Neuronal stem cell (in vitro differentiated cells): ENCODE data around the gene PTX4.

ENCODE experiments used
- DNase-seq: peaks from one replicate; pipeline ENCODE4 v3.0.0-alpha.2; 2013; ENCODE audit warnings: low spot score
- H2AFZ ChIP-seq: one replicate; pipeline ENCODE4 v1.6.1; 2013; ENCODE audit warnings: mild to moderate bottlenecking, low read length, inconsistent platforms
- H2AK5ac ChIP-seq: 2 replicates; pipeline ENCODE4 v1.6.1; 2013; ENCODE audit warnings: low read depth, mild to moderate bottlenecking, inconsistent platforms, low read length, moderate library complexity, mixed read lengths
- H2BK120ac ChIP-seq: 2 replicates; pipeline ENCODE4 v1.6.1; 2013; ENCODE audit warnings: low read depth, mild to moderate bottlenecking, inconsistent platforms, low read length, moderate library complexity, mixed read lengths
- H2BK12ac ChIP-seq: one replicate; pipeline ENCODE4 v1.6.1; 2013; ENCODE audit warnings: low read length, inconsistent platforms
- H2BK15ac ChIP-seq: 2 replicates; pipeline ENCODE4 v1.6.1; 2013; ENCODE audit warnings: mild to moderate bottlenecking, low read length, inconsistent platforms, mixed read lengths
- H2BK5ac ChIP-seq: one replicate; pipeline ENCODE4 v1.6.1; 2013; ENCODE audit warnings: inconsistent platforms, mild to moderate bottlenecking, low read length, moderate library complexity
- H3K14ac ChIP-seq: one replicate; pipeline ENCODE4 v1.6.1; 2013; ENCODE audit warnings: low read length, inconsistent platforms
- H3K18ac ChIP-seq: 2 replicates; pipeline ENCODE4 v1.6.1; 2013; ENCODE audit warnings: low read length, inconsistent platforms
- H3K23ac ChIP-seq: 2 replicates; pipeline ENCODE4 v1.6.1; 2013; ENCODE audit warnings: low read depth, mild to moderate bottlenecking, mixed read lengths, low read length, inconsistent platforms; ENCODE audit not compliant: poor library complexity
- H3K27ac ChIP-seq: replicated peaks from 3 replicates; pipeline ENCODE4 v1.5.1; 2013; ENCODE audit warnings: low read length, inconsistent platforms
- H3K27me3 ChIP-seq, 3 experiments: 2 replicates each; pipeline ENCODE4 v1.6.1; 2013; ENCODE audit warnings: low read length in 3 of 3, mild to moderate bottlenecking in 2 of 3, inconsistent platforms in 1 of 3, low read depth in 1 of 3, mixed read lengths in 1 of 3, moderate library complexity in 1 of 3; ENCODE audit not compliant: control insufficient read depth in 3 of 3, insufficient read depth in 3 of 3
- H3K36me3 ChIP-seq, 2 donors: replicated peaks in 1 of 2; 2 replicates each; pipeline ENCODE4 v1.6.1; 2013; ENCODE audit warnings: low read length in 2 of 2; ENCODE audit not compliant: control insufficient read depth in 2 of 2, insufficient read depth in 2 of 2
- H3K4ac ChIP-seq: 2 replicates; pipeline ENCODE4 v1.6.1; 2013; ENCODE audit warnings: inconsistent platforms, mild to moderate bottlenecking, low read length, moderate library complexity
- H3K4me1 ChIP-seq, 2 donors: 1 replicate in 1 of 2; 2 replicates in 1 of 2; pipeline ENCODE4 v1.6.1; 2013; ENCODE audit warnings: low read length in 2 of 2, low read depth in 1 of 2; ENCODE audit not compliant: control insufficient read depth in 2 of 2, insufficient read depth in 1 of 2
- H3K4me2 ChIP-seq: one replicate; pipeline ENCODE4 v1.6.1; 2013; ENCODE audit warnings: mild to moderate bottlenecking, low read length, inconsistent platforms; ENCODE audit not compliant: insufficient read depth, poor library complexity, severe bottlenecking
- H3K4me3 ChIP-seq, 2 donors: 2 replicates each; pipeline ENCODE4 v1.5.1; 2013; ENCODE audit warnings: low read length in 2 of 2, mild to moderate bottlenecking in 2 of 2, inconsistent platforms in 1 of 2, moderate library complexity in 1 of 2
- H3K79me1 ChIP-seq: one replicate; pipeline ENCODE4 v1.6.1; 2013; ENCODE audit warnings: low read depth, mild to moderate bottlenecking, inconsistent platforms, low read length, moderate library complexity
- H3K9ac ChIP-seq: one replicate; pipeline ENCODE4 v1.6.1; 2013; ENCODE audit warnings: mild to moderate bottlenecking, low read depth, low read length, inconsistent platforms; ENCODE audit not compliant: poor library complexity
- H3K9me3 ChIP-seq, 2 donors: replicated peaks in 1 of 2; 2 replicates each; pipeline versions ENCODE3 to v1.6.1; 2013; ENCODE audit warnings: low read length in 2 of 2, mild to moderate bottlenecking in 2 of 2, inconsistent platforms in 1 of 2, low read depth in 1 of 2, mixed read lengths in 1 of 2, moderate library complexity in 1 of 2; ENCODE audit not compliant: control insufficient read depth in 2 of 2, insufficient read depth in 1 of 2
- H4K8ac ChIP-seq: one replicate; pipeline ENCODE4 v1.6.1; 2013; ENCODE audit warnings: low read depth, mild to moderate bottlenecking, inconsistent platforms, low read length, moderate library complexity
- H4K91ac ChIP-seq: one replicate; pipeline ENCODE4 v1.6.1; 2013; ENCODE audit warnings: low read length, low read depth, mild to moderate bottlenecking, inconsistent platforms; ENCODE audit not compliant: poor library complexity
- WGBS, 2 donors: extraction: QIAGEN DNeasy Blood & Tissue Kit; methylation state at CpG; one replicate each; pipeline ENCODE4 v1.1.7; 2013; ENCODE audit warnings: missing lambda C conversion rate in 2 of 2, mixed read lengths in 1 of 2; ENCODE audit not compliant: insufficient read length in 2 of 2, insufficient replicate concordance in 1 of 2; ENCODE audit errors: extremely low coverage in 2 of 2; 5-methylcytosine and 5-hydroxymethylcytosine counted together

The PTX4 gene

GRCh38 chr16:1439058-1439698, 49.6 kb downstream of the PTX4 start:
- Histone ChIP-seq H3K9ac (peak overlapping the region; percentile 60), H3K4me2 (no peak overlapping the region), H2BK5ac (peak overlapping the region; percentile 39), H3K36me3 (no peaks in the 10 kb centered on the region), H3K4me3 (no peak overlapping the region), H2AFZ (peak overlapping the region; percentile 43), H2BK120ac (no peak overlapping the region), H3K14ac (peak overlapping the region; percentile 38), H3K27ac (no peak overlapping the region), H2AK5ac (peak overlapping the region; percentile 68), H3K23ac (no peak overlapping the region), H3K4ac (no peak overlapping the region), H3K27me3 (no peaks in the 10 kb centered on the region), H4K8ac (no peak overlapping the region), H3K9me3 (no peaks in the 10 kb centered on the region), H2BK12ac (peak overlapping the region; percentile 22), H2BK15ac (peak overlapping the region; percentile 37), H3K18ac (peak overlapping the region; percentile 64), H3K79me1 (no peaks in the 10 kb centered on the region), H3K4me1 (peaks cover 0 to 4% of the 10 kb centered on the region in 2 donors), H4K91ac (no peak overlapping the region)
- no CpG with 5 or more reads among the region's 27 CpGs for WGBS, 2 donors
- DNase-seq: no peak

GRCh38 chr16:1438229-1439057, 50.3 kb downstream of the PTX4 start:
- no peaks in the 10 kb centered on the region for H3K27me3 ChIP-seq
- H4K8ac ChIP-seq: no peak overlapping the region
- no peak overlapping the region for H3K9ac ChIP-seq
- no peak overlapping the region for H3K18ac ChIP-seq
- H2AK5ac ChIP-seq: peak overlapping the region; percentile 81
- no peak for DNase-seq
- H3K4ac ChIP-seq: no peak overlapping the region
- peak overlapping the region; percentile 22 for H2BK12ac ChIP-seq
- WGBS, 2 donors: no CpG with 5 or more reads among the region's 35 CpGs
- H3K79me1 ChIP-seq: no peaks in the 10 kb centered on the region
- H3K9me3 ChIP-seq: no peaks in the 10 kb centered on the region
- no peak overlapping the region for H3K27ac ChIP-seq
- no peak overlapping the region for H3K4me3 ChIP-seq
- no peak overlapping the region for H4K91ac ChIP-seq
- peak overlapping the region; percentile 43 for H2AFZ ChIP-seq
- H2BK120ac ChIP-seq: no peak overlapping the region
- H3K36me3 ChIP-seq: no peaks in the 10 kb centered on the region
- H3K23ac ChIP-seq: no peak overlapping the region
- peak overlapping the region; percentile 75 for H3K14ac ChIP-seq
- peak overlapping the region; percentile 37 for H2BK15ac ChIP-seq
- H3K4me1 ChIP-seq: peaks cover 0 to 10% of the 10 kb centered on the region in 2 donors
- no peak overlapping the region for H3K4me2 ChIP-seq
- H2BK5ac ChIP-seq: peak overlapping the region; percentile 39

- Histone ChIP-seq H2BK5ac (peak overlapping the region; percentile 39), H4K91ac (no peak overlapping the region), H3K9ac (no peak overlapping the region), H3K18ac (no peak overlapping the region), H2AK5ac (peak overlapping the region; percentile 88), H2AFZ (peak overlapping the region; percentile 56), H3K79me1 (no peaks in the 10 kb centered on the region), H3K4me1 (peaks cover 0 to 10% of the 10 kb centered on the region in 2 donors), H3K36me3 (no peaks in the 10 kb centered on the region), H3K4me3 (no peak overlapping the region), H4K8ac (peak overlapping the region; percentile 65), H3K27ac (no peak overlapping the region), H3K4me2 (no peak overlapping the region), H2BK120ac (no peak overlapping the region), H2BK15ac (peak overlapping the region; percentile 43), H3K23ac (no peak overlapping the region), H3K9me3 (no peaks in the 10 kb centered on the region), H3K27me3 (no peaks in the 10 kb centered on the region), H3K4ac (no peak overlapping the region), H2BK12ac (peak overlapping the region; percentile 84), H3K14ac (peak overlapping the region; percentile 82)
- DNase-seq: no peak
- WGBS, 2 donors: no CpG with 5 or more reads among the region's 22 CpGs
These were observed 51.1 kb downstream of the PTX4 start for GRCh38 chr16:1437606-1438005.

GRCh38 chr16:1436731-1437355, 51.9 kb downstream of the PTX4 start:
- Histone ChIP-seq H3K4ac (no peak overlapping the region), H3K36me3 (no peaks in the 10 kb centered on the region)

More at GRCh38 chr16:1436731-1437355, 51.9 kb downstream of the PTX4 start:
- Histone ChIP-seq H2BK120ac (no peak overlapping the region), H2BK5ac (peak overlapping the region; percentile 66), H3K79me1 (no peaks in the 10 kb centered on the region), H4K91ac (no peak overlapping the region), H2AFZ (peak overlapping the region; percentile 56), H3K4me3 (no peak overlapping the region), H3K27me3 (no peaks in the 10 kb centered on the region), H3K9me3 (no peaks in the 10 kb centered on the region), H3K9ac (no peak overlapping the region), H2BK15ac (peak overlapping the region; percentile 43), H4K8ac (no peak overlapping the region), H2BK12ac (no peak overlapping the region), H3K14ac (no peak overlapping the region), H3K27ac (no peak overlapping the region), H3K23ac (peak overlapping the region; percentile 80), H3K4me1 (peaks cover 0 to 10% of the 10 kb centered on the region in 2 donors), H3K4me2 (no peak overlapping the region), H2AK5ac (peak overlapping the region; percentile 88), H3K18ac (no peak overlapping the region)
- DNase-seq: no peak
- WGBS, 2 donors: no CpG with 5 or more reads among the region's 47 CpGs
